Measurements from ENCODE around the gene MPND. TPM values are rescaled to one million over a fixed set of nuclear protein-coding genes. Genes with fewer than 3 reads are reported as not detected.

The MPND gene
- total and polyA plus RNA-seq, 8 donors = 2.2 to 25.0 (median 21.2) TPM

GRCh38 chr19:4378886-4379285 is 35.5 kb downstream of the MPND start:
- peaks cover 68 to 90% (median 79%) of the 10 kb centered on the region in 4 donors for H3K4me1 ChIP-seq
- DNase-seq = peak in 1 of 2 donors; percentile 17
- H3K4me3 ChIP-seq = no peak overlapping the region
- no peaks in the 10 kb centered on the region for H3K27me3 ChIP-seq
- TF ChIP-seq CTCF (IDR thresholded peaks at IDR 0.05) (no peak), POLR2AphosphoS5 (IDR thresholded peaks at IDR 0.05) (no peak), EP300 (IDR thresholded peaks at IDR 0.05) (no peak), POLR2A (IDR thresholded peaks at IDR 0.05) (no peak)
- peaks cover 0 to 14% (median 3%) of the 10 kb centered on the region in 4 donors for H3K36me3 ChIP-seq
- no peaks in the 10 kb centered on the region for H3K9me3 ChIP-seq
- intact Hi-C loops (cut with DNase I; ENCODE audit: low total_unique reads) = no loop called here
- H3K27ac ChIP-seq = peak overlapping the region in 4 of 5 donors; percentile 20 to 76 (median 68)
- WGBS, 5 donors = 85 to 95% (median 89%) methylated on average over 6 to 11 of the region's 11 CpGs

DNA sequence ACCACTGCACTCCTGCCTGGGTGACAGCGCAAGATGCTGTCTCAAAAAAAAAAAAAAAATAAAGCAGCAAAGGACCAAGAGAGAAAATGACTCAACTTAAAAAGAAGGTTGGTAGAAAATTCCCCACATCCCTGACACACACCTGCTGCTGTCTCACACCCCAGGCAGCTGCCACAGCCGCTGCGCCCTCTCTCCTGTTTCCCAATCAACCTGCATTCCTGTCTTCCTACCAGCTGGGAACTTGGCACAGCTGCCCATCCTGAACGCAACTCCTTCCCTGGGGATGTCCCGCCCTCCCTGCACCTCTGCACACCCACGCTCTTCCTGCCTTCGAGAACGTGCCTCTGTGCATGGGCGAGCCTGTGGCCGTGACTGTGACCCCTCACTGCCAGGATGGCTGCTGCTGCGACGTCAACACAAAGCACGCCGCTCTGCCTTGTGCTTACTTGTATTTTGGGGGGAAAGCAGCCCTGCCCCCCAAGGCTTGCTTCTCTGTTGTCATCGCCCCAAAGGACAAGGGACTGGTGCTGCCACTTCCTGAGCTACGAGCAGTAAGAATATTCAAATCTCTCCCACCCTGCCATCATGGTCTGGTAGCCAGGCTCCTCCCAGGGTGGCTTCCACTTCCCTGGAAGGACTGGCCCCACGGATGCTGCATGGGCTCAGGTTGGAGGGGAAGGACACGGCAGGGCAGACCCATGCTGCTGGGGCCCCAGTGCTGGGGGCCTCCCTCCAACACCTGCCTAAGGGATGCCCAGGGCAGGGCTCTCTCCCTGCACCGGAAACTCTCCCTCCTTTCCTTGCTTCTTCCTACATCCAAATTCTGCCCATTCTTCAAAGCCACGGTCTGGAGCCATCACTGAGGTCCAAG is 36.3 kb downstream of the MPND start:
- intact Hi-C loops (cut with DNase I; ENCODE audit: low total_unique reads) = no loop called here
- H3K36me3 ChIP-seq = peaks cover 0 to 21% (median 7%) of the 10 kb centered on the region in 4 donors
- no peaks in the 10 kb centered on the region for H3K27me3 ChIP-seq
- DNase-seq = peak; percentile 74 to 82
- H3K9me3 ChIP-seq = no peaks in the 10 kb centered on the region
- TF ChIP-seq EP300 (IDR thresholded peaks at IDR 0.05) = no peak
- TF ChIP-seq CTCF (IDR thresholded peaks at IDR 0.05) = no peak
- peak in 1 of 3 donors; percentile 80 for TF ChIP-seq POLR2AphosphoS5 (IDR thresholded peaks at IDR 0.05)
- TF ChIP-seq POLR2A (IDR thresholded peaks at IDR 0.05) = no peak
- H3K4me1 ChIP-seq = peaks cover 67 to 90% (median 78%) of the 10 kb centered on the region in 4 donors
- peak overlapping the region in 1 of 4 donors; percentile 4 for H3K4me3 ChIP-seq
- 36 to 54% (median 43%) methylated on average over 19 to 20 of the region's 20 CpGs for WGBS, 5 donors
- peak overlapping the region; percentile 39 to 76 (median 67) for H3K27ac ChIP-seq

DNA sequence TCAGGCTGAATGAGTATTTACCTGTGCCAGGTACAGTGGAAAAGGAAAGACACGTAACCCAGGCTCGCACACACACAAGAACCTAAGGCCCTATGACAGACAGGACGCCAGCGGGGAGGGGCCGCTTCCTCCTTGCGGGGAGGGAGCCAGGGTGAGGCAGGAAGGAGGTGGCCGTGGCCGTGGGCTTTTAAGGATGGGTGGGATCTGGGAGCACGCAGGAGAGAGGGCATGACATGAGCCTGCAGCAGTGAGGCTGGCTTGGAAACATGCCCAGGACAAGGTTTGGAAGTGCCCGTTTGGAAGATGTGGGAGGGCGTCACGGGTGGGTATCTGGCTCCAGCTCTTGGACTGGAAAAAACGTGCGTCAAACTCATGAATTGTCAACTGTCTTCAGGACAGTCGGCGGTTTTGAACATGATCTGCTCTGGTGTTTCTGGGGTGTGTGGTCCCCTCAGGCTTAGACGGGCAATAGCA is 36.9 kb downstream of the MPND start:
- peak in 1 of 2 donors; percentile 59 for DNase-seq
- Histone ChIP-seq H3K27ac (peak overlapping the region; percentile 39 to 76 (median 67)), H3K27me3 (no peaks in the 10 kb centered on the region), H3K4me3 (peak overlapping the region in 1 of 4 donors; percentile 4), H3K9me3 (no peaks in the 10 kb centered on the region), H3K4me1 (peaks cover 63 to 90% (median 77%) of the 10 kb centered on the region in 4 donors), H3K36me3 (peaks cover 0 to 28% (median 14%) of the 10 kb centered on the region in 4 donors)
- 29 to 40% (median 34%) methylated on average over 17 of the region's 17 CpGs for WGBS, 5 donors
- TF ChIP-seq EP300 (IDR thresholded peaks at IDR 0.05) (no peak), POLR2A (IDR thresholded peaks at IDR 0.05) (no peak), CTCF (IDR thresholded peaks at IDR 0.05) (no peak), POLR2AphosphoS5 (IDR thresholded peaks at IDR 0.05) (no peak)
- intact Hi-C loops (cut with DNase I; ENCODE audit: low total_unique reads) = no loop called here

DNA sequence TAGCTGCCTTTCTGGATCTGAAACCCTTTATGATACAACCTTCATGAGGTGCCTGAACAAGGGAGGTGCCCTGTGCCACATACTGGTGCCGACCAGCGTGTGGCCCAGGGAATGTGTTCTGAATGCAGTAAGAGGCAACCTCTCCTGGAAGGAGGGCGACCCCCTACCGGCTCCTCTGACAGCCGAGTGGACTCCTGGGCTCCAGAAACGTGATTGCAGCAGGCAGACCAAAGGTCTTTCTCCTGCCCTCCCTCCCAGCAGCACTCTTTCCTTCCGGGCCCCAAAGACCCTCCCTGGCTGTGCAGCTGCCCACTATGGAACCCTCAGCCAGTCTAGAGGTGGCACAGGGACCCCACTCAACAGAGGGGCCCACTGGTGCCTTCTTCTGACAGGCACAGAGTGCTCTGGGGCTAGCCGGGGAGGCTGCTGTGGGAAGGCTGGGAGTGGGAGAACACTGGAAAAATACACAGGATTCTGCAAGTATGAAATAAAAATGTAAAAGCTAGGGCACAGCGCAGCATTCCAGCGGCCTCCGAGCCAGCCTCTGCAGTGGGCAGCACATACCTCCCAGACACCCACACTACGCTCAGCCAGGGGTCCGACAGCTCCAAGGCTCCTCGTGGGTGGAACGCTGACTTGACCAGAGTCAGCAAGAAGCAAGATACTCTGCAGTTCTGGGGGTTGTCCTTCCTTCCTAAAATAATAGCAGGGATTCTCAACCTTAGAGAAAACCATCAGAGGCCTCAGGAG is 42.1 kb downstream of the MPND start:
- H3K9me3 ChIP-seq = no peaks in the 10 kb centered on the region
- peaks cover 0 to 28% (median 21%) of the 10 kb centered on the region in 4 donors for H3K36me3 ChIP-seq
- WGBS, 5 donors = 74 to 84% (median 79%) methylated on average over 15 of the region's 15 CpGs
- H3K4me1 ChIP-seq = peaks cover 49 to 82% (median 69%) of the 10 kb centered on the region in 4 donors
- DNase-seq = no peak
- H3K27ac ChIP-seq = peak overlapping the region in 1 of 5 donors; percentile 2
- no peaks in the 10 kb centered on the region for H3K27me3 ChIP-seq
- intact Hi-C loops (cut with DNase I; ENCODE audit: low total_unique reads) = no loop called here
- no peak overlapping the region for H3K4me3 ChIP-seq
- no peak for TF ChIP-seq POLR2A (IDR thresholded peaks at IDR 0.05)
- no peak for TF ChIP-seq POLR2AphosphoS5 (IDR thresholded peaks at IDR 0.05)
- TF ChIP-seq EP300 (IDR thresholded peaks at IDR 0.05) = no peak
- no peak for TF ChIP-seq CTCF (IDR thresholded peaks at IDR 0.05)

Data from stomach (tissue), 9 donors.